Measurements from ENCODE around the gene GFAP. TPM values are rescaled to one million over a fixed set of nuclear protein-coding genes. Genes with fewer than 3 reads are reported as not detected.

Gene GFAP
- total RNA-seq, 2 experiments from 2014 or later, result not detected

DNA sequence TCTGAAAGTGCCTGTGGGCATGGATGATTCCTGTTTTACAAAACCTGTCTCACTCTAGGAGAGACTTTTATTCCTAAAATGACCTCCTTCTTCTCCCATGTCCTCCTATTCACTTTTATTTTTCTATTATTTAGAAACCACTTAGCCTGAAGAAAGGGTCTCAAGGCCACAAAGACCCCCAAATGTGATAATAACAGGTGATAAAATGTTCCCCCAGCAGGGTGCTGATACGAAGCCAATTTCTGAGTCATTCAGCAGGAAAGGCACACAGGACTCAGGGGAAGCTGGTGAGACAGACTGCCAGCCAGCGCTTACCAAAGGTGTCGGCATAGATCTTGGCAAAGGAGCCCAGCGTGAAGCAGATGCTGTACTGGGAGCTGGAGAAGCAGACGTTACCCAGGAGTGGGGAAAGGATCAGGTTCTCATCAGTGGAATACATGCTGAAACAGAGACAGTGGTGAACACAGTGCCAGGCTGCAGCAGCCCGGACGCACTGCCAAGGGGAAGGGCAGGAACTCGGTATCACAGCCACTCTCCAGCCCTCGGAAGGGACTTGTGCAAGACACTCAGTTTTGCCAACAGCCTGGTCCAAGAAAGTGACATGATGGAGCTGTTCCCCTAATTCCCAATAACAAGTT is 43.0 kb downstream of the GFAP start:
- Mint-ChIP-seq H3K27ac (no peak overlapping the region), H3K4me1 (ENCODE audit: low read depth) (no peaks in the 10 kb centered on the region), H3K4me3 (no peak overlapping the region), H3K9me3 (ENCODE audit: insufficient read depth) (no peaks in the 10 kb centered on the region), H3K27me3 (ENCODE audit: low read depth) (no peaks in the 10 kb centered on the region), H3K36me3 (ENCODE audit: low read depth) (peaks cover 43% of the 10 kb centered on the region)
- ATAC-seq, result no peak
- DNase-seq, result no peak
- POLR2A ChIA-PET, result no interaction called here
- CTCF ChIA-PET, result no interaction called here

DNA sequence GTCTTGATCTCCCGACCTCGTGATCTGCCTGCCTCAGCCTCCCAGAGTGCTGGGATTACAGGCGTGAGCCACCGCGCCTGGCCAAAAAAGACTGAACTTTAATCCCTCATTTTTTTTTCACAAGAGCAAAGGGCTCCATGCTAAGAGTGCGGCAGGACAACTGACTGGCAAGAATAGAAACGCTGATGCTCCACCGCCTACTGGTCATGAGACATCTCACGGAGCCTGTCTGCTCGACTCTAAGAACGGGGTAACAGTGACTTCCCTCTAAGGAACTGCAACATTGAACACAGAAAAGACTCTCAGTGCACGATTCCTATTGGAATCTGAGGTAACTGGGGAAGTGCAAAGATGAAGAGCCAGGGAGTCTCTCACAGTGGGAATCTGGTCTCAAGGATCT is 43.7 kb downstream of the GFAP start:
- no peaks in the 10 kb centered on the region for H3K27me3 Mint-ChIP-seq (ENCODE audit: low read depth)
- POLR2A ChIA-PET, result interaction anchor here (1.0 kb wide), 1 partner anchor 28 kb away, joined by 3 read pairs; the partner anchor contains the start of gene EFTUD2
- no peak for DNase-seq
- no peak for ATAC-seq
- H3K4me3 Mint-ChIP-seq, result no peak overlapping the region
- H3K4me1 Mint-ChIP-seq (ENCODE audit: low read depth), result no peaks in the 10 kb centered on the region
- CTCF ChIA-PET, result no interaction called here
- H3K27ac Mint-ChIP-seq, result no peak overlapping the region
- H3K36me3 Mint-ChIP-seq (ENCODE audit: low read depth), result peaks cover 42% of the 10 kb centered on the region
- H3K9me3 Mint-ChIP-seq (ENCODE audit: insufficient read depth), result no peaks in the 10 kb centered on the region

DNA sequence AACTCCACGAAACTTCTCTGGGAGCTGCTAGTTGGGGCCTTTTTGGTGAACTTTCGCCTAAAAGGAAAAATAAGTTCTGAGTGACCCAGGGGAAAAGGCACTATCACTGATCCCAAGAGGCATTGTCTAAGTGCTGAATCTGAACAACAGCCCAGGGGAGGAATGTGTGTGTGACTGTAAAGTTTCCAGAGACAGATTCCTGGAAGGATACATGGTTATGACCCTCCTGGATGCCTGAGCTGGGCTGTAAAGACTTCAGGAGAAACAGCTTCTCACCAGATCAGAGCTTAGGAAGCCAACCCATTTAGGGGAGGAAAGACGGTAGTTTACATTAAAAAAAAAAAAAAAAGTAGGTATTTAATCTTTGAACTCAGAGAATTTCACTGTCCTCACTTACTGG is 47.5 kb downstream of the GFAP start:
- no peaks in the 10 kb centered on the region for H3K9me3 Mint-ChIP-seq (ENCODE audit: insufficient read depth)
- H3K27ac Mint-ChIP-seq, result no peak overlapping the region
- ChIA-PET POLR2A (no interaction called here), CTCF (interaction anchor here (5.1 to 14.7 kb wide), 4 partner anchors 10 to 93 kb away, joined by 33 to 161 read pairs (median 50); no protein-coding TSS in a partner anchor)
- no peak overlapping the region for H3K4me3 Mint-ChIP-seq
- no peak for DNase-seq
- H3K27me3 Mint-ChIP-seq (ENCODE audit: low read depth), result no peaks in the 10 kb centered on the region
- H3K4me1 Mint-ChIP-seq (ENCODE audit: low read depth), result no peaks in the 10 kb centered on the region
- ATAC-seq, result no peak
- H3K36me3 Mint-ChIP-seq (ENCODE audit: low read depth), result peaks cover 50% of the 10 kb centered on the region

DNA sequence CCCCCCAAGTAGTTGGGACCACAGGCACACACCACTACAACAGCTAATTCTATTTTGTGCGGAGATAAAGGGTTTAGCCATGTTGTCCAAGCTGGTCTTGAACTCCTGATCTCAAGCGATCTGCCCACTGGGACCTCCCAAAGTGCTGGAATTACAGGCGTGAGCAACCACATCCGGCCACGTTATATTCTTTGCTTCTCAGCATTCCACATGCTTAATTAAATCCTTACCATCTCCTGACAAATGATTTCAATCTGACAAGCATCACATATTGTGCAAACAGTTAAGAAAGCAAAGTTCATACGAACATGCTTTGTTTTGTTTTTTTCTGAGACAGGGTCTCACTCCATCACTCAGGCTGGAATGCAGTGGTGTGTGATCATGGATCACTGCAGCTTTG is 49.4 kb downstream of the GFAP start:
- DNase-seq (no peak), ATAC-seq (no peak)
- peaks cover 45% of the 10 kb centered on the region for H3K36me3 Mint-ChIP-seq (ENCODE audit: low read depth)
- ChIA-PET POLR2A (interaction anchor here (1.2 kb wide), 1 partner anchor 8 kb away, joined by 5 read pairs; no protein-coding TSS in a partner anchor), CTCF (interaction anchor here (0.9 to 14.7 kb wide), 7 partner anchors 12 to 129 kb away, joined by 3 to 161 read pairs (median 33); no protein-coding TSS in a partner anchor)
- no peaks in the 10 kb centered on the region for H3K27me3 Mint-ChIP-seq (ENCODE audit: low read depth)
- H3K4me3 Mint-ChIP-seq, result no peak overlapping the region
- no peak overlapping the region for H3K27ac Mint-ChIP-seq
- H3K9me3 Mint-ChIP-seq (ENCODE audit: insufficient read depth), result no peaks in the 10 kb centered on the region
- H3K4me1 Mint-ChIP-seq (ENCODE audit: low read depth), result no peaks in the 10 kb centered on the region

DNA sequence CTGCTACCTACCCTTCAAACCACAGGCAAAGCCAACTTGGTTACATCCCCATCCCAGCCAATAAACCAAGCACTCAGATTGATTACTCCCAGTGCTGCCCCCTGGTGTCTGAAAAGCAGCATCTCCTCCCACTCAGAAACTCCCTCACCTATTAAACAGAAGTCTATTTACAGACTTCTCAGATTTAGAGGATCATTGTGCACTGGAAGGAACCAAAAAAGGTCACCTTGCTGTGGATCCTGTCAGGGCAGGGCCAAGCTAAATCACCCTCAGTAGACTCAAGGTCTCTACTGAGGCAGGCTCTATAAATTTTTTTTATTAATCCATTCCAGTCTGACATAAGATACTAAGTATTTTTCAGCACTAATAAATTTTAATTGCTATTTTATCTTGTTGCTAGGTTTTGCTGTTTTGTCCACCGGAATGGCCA is 50.1 kb downstream of the GFAP start:
- POLR2A ChIA-PET, result no interaction called here
- H3K27me3 Mint-ChIP-seq (ENCODE audit: low read depth), result no peaks in the 10 kb centered on the region
- DNase-seq (peak; percentile 84), ATAC-seq (peak; percentile 83)
- no peak overlapping the region for H3K4me3 Mint-ChIP-seq
- H3K36me3 Mint-ChIP-seq (ENCODE audit: low read depth), result peaks cover 46% of the 10 kb centered on the region
- no peaks in the 10 kb centered on the region for H3K9me3 Mint-ChIP-seq (ENCODE audit: insufficient read depth)
- CTCF ChIA-PET, result interaction anchor here (1.0 to 14.7 kb wide), 10 partner anchors 11 to 270 kb away, joined by 3 to 161 read pairs (median 4); partner anchors contain the start of genes ACBD4 and HIGD1B
- no peaks in the 10 kb centered on the region for H3K4me1 Mint-ChIP-seq (ENCODE audit: low read depth)
- no peak overlapping the region for H3K27ac Mint-ChIP-seq

DNA sequence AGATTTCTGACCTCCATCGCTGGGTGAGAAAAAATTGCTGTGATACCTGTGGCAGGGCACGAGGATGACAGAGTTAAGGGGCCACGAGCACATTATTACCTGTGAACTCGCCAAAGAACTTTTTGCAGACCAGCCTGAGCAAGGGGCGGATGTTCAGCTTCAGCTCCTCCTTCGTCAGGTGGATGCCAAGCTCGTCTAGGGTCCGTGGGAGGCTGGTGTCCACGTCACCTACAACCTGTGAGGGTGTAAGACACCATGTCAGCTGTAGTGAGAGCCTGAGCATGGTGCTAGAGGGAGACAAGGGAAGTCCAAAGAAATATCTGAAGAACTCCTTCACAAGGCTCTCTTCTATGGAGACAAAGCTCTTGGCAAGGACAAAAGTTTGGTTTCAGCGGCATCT is 50.5 kb downstream of the GFAP start:
- peaks cover 49% of the 10 kb centered on the region for H3K36me3 Mint-ChIP-seq (ENCODE audit: low read depth)
- no peaks in the 10 kb centered on the region for H3K9me3 Mint-ChIP-seq (ENCODE audit: insufficient read depth)
- CTCF ChIA-PET, result interaction anchor here (0.7 to 14.7 kb wide), 12 partner anchors 9 to 271 kb away, joined by 3 to 161 read pairs (median 4); partner anchors contain the start of genes ACBD4 and HIGD1B
- H3K4me1 Mint-ChIP-seq (ENCODE audit: low read depth), result no peaks in the 10 kb centered on the region
- no peak overlapping the region for H3K27ac Mint-ChIP-seq
- POLR2A ChIA-PET, result no interaction called here
- DNase-seq (no peak), ATAC-seq (peak; percentile 22)
- no peaks in the 10 kb centered on the region for H3K27me3 Mint-ChIP-seq (ENCODE audit: low read depth)
- H3K4me3 Mint-ChIP-seq, result no peak overlapping the region

DNA sequence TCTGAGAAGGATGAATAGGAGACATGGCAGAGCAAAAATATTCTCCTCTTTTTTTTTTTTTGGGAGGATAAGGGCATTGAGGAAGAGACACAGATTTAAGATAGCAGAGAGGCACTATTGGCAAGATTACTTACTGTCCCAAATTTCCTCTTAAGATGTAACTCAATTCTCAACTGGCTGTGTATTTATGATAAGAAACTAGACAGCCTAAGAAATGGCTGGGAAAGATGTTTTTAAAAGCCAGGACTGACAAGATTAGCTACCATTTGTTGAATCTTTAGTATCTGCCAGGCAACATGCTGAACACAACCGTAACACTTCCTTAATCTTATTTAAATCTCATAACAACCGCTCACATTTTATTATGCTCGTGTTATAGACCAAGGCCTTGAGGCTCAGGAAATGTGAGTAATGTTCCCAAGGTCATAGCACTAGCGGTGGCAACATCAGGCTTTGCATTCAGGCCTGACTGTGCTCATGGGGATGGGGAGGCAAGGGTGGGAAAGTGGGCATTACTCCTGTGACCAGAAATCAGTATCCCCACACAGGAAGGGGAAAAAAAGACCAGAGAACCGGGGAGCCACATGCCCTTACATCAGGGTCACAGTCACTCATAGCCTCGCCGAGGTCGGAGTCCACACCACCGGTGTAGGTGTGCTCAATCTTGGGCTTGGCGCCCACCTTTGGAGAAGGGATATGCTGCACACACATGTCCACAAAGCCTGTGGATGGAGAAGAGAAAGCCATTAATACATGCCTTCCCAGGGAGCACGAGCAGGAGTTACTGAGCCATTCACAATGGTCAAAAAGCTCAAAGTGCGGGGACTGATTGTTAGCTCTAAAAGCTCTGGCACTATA is 52.0 kb downstream of the GFAP start:
- CTCF ChIA-PET, result interaction anchor here (0.6 to 14.7 kb wide), 9 partner anchors 9 to 1340 kb away, joined by 3 to 161 read pairs (median 14); no protein-coding TSS in a partner anchor

DNA sequence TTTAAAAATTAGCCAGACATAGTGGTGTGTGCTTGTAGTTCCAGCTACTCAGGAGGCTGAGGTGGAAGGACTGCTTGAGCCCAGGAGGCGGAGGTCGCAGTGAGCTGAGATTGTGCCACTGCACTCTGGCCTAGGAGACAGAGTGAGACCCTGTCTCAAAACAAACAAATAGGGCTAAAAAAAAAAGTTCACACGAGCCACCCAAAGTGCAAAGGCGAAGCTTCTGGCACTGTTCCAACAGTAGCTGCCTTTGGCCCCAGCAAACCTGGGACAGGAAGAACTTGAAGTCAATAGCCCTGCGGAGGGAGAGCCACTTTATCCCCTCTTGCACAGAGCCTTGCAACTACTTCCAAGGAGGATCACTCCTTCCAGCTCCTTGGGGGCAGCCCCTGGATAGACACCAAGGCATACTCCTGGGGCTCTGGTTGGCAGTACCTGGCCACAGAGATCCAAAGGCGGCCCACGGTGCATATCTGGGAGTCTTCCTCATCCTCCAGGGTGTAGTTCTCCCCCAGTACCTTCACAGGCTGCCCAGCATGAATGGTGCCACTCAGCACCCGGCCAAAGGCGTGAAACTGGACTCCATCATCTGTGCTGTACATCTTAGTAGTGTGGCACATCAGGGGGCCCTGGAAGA is 52.9 kb downstream of the GFAP start:
- H3K9me3 Mint-ChIP-seq (ENCODE audit: insufficient read depth), result no peaks in the 10 kb centered on the region
- ATAC-seq (no peak), DNase-seq (no peak)
- CTCF ChIA-PET, result interaction anchor here (1.9 to 14.7 kb wide), 3 partner anchors 17 to 87 kb away, joined by 9 to 161 read pairs (median 14); no protein-coding TSS in a partner anchor
- POLR2A ChIA-PET, result interaction anchor here (0.6 to 0.7 kb wide), 2 partner anchors 10 to 286 kb away, joined by 4 read pairs; no protein-coding TSS in a partner anchor
- H3K27ac Mint-ChIP-seq, result no peak overlapping the region
- H3K36me3 Mint-ChIP-seq (ENCODE audit: low read depth), result peaks cover 54% of the 10 kb centered on the region
- no peak overlapping the region for H3K4me3 Mint-ChIP-seq
- H3K27me3 Mint-ChIP-seq (ENCODE audit: low read depth), result no peaks in the 10 kb centered on the region
- no peaks in the 10 kb centered on the region for H3K4me1 Mint-ChIP-seq (ENCODE audit: low read depth)

More for the DNA sequence above, 52.0 kb downstream of the GFAP start:
- no peaks in the 10 kb centered on the region for H3K4me1 Mint-ChIP-seq (ENCODE audit: low read depth)
- peaks cover 58% of the 10 kb centered on the region for H3K36me3 Mint-ChIP-seq (ENCODE audit: low read depth)
- DNase-seq (no peak), ATAC-seq (no peak)
- H3K4me3 Mint-ChIP-seq, result no peak overlapping the region
- no peaks in the 10 kb centered on the region for H3K9me3 Mint-ChIP-seq (ENCODE audit: insufficient read depth)
- H3K27ac Mint-ChIP-seq, result no peak overlapping the region
- no peaks in the 10 kb centered on the region for H3K27me3 Mint-ChIP-seq (ENCODE audit: low read depth)
- POLR2A ChIA-PET, result no interaction called here

DNA sequence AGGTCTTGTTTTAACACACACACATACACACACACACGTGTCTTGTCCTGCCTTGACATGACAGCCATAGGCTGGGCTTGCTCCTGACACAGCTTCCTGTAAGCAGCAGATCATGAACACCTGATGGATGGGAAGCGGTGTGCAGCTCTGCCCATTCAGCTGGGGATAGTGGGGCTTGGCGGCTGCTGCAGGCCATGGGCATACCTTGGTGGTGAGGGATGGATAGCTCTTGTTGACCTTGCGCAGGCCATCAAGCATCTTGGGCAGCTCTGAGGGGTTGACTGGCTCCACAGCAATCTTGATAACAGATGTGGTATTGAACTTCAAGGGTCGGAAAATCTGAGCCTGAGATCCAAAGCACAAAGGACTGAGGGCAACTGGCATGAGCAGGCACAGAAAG is 55.6 kb downstream of the GFAP start:
- peaks cover 61% of the 10 kb centered on the region for H3K36me3 Mint-ChIP-seq (ENCODE audit: low read depth)
- ATAC-seq, result no peak
- CTCF ChIA-PET, result interaction anchor here (1.5 to 14.7 kb wide), 3 partner anchors 19 to 85 kb away, joined by 4 to 161 read pairs (median 8); no protein-coding TSS in a partner anchor
- POLR2A ChIA-PET, result no interaction called here
- H3K4me1 Mint-ChIP-seq (ENCODE audit: low read depth), result no peaks in the 10 kb centered on the region
- no peaks in the 10 kb centered on the region for H3K27me3 Mint-ChIP-seq (ENCODE audit: low read depth)
- peak overlapping the region; percentile 27 for H3K27ac Mint-ChIP-seq
- DNase-seq, result no peak
- no peak overlapping the region for H3K4me3 Mint-ChIP-seq
- no peaks in the 10 kb centered on the region for H3K9me3 Mint-ChIP-seq (ENCODE audit: insufficient read depth)

DNA sequence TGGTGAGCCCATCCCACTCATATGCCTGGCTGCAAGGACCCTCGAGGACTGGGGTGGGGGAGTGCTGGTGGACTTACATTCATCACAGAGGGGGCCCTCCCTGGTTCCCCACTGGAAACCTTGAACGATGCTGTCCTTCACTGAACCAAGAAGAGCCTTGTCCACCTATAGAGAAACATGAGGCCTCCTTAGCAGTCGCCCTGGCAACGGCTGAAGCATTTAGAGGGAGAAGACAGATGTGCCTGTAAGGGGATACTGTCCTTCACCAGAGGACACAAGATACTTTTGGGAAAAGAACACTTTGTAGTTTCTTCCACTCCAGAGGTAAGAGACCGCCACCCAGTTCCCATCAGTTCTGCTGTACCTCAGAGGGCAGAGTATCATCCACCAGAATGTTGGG is 61.1 kb downstream of the GFAP start:
- ChIA-PET POLR2A (no interaction called here), CTCF (interaction anchor here (1.0 kb wide), 1 partner anchor 10 kb away, joined by 3 read pairs; no protein-coding TSS in a partner anchor)
- DNase-seq (no peak), ATAC-seq (no peak)
- peaks cover 54% of the 10 kb centered on the region for H3K36me3 Mint-ChIP-seq (ENCODE audit: low read depth)
- no peak overlapping the region for H3K4me3 Mint-ChIP-seq
- H3K4me1 Mint-ChIP-seq (ENCODE audit: low read depth), result no peaks in the 10 kb centered on the region
- H3K27me3 Mint-ChIP-seq (ENCODE audit: low read depth), result no peaks in the 10 kb centered on the region
- no peaks in the 10 kb centered on the region for H3K9me3 Mint-ChIP-seq (ENCODE audit: insufficient read depth)
- no peak overlapping the region for H3K27ac Mint-ChIP-seq

Measured in activated CD8-positive, alpha-beta T cell treated with anti-CD3 and anti-CD28 coated beads, Interleukin-2, amount 10 ng/mL, durations not matched to agents 7 days and 5 days (primary cell).